ENCODE data around the gene CABP1.

- TF ChIP-seq CTCF (IDR thresholded peaks at IDR 0.05) (no peak), REST (IDR thresholded peaks at IDR 0.05; ENCODE audit: insufficient read depth in 1 of 2, low read depth in 2 of 2, low read length in 1 of 2) (no peak), POLR2AphosphoS5 (IDR thresholded peaks at IDR 0.05; ENCODE audit: low read depth, low read length) (no peak), TCF7L2 (IDR thresholded peaks at IDR 0.05; ENCODE audit: low read depth, low read length) (no peak), SIN3A (IDR thresholded peaks at IDR 0.05; ENCODE audit: borderline replicate concordance, insufficient read depth, low read depth, low read length) (no peak)
Measured at GRCh38 chr12:120610560-120610959, 29.9 kb upstream of the CABP1 start.

Measured in Panc1 (cell line).